Trophoblast cell (in vitro differentiated cells and primary cell): ENCODE data around the gene SCN2B.

Experiments
- DNase-seq, 2 donors: peaks; one replicate each; pipeline ENCODE4 v3.0.0-alpha.2; 2016
- H2AFZ ChIP-seq: 2 replicates; pipeline ENCODE4 v1.6.1; 2013; ENCODE audit warnings: low read length, moderate library complexity, mild to moderate bottlenecking; ENCODE audit not compliant: insufficient read depth, poor library complexity
- H2AK5ac ChIP-seq: 2 replicates; pipeline ENCODE4 v1.6.1; 2013; ENCODE audit warnings: mild to moderate bottlenecking, low read length
- H2BK120ac ChIP-seq: 2 replicates; pipeline ENCODE4 v1.6.1; 2013; ENCODE audit warnings: low read length, mild to moderate bottlenecking, moderate library complexity; ENCODE audit not compliant: insufficient read depth, poor library complexity
- H2BK12ac ChIP-seq: 2 replicates; pipeline ENCODE4 v1.6.1; 2013; ENCODE audit warnings: mild to moderate bottlenecking, low read length, moderate library complexity
- H2BK5ac ChIP-seq: 2 replicates; pipeline ENCODE4 v1.6.1; 2013; ENCODE audit warnings: low read length, low read depth, moderate library complexity, mild to moderate bottlenecking; ENCODE audit not compliant: poor library complexity
- H3K14ac ChIP-seq: 2 replicates; pipeline ENCODE4 v1.6.1; 2013; ENCODE audit warnings: mild to moderate bottlenecking, low read length
- H3K18ac ChIP-seq: 2 replicates; pipeline ENCODE4 v1.6.1; 2013; ENCODE audit warnings: mild to moderate bottlenecking, low read length
- H3K23ac ChIP-seq: 2 replicates; pipeline ENCODE4 v1.6.1; 2013; ENCODE audit warnings: low read length
- H3K27ac ChIP-seq: 2 replicates; pipeline ENCODE4 v1.5.1; 2013; ENCODE audit warnings: low read depth, mild to moderate bottlenecking, inconsistent platforms, low read length, moderate library complexity
- H3K27me3 ChIP-seq: 2 replicates; pipeline ENCODE4 v1.6.1; 2013; ENCODE audit warnings: inconsistent platforms, mild to moderate bottlenecking, low read length, moderate library complexity; ENCODE audit not compliant: insufficient read depth
- H3K36me3 ChIP-seq, 2 experiments: 1 replicate in 1 of 2; 2 replicates in 1 of 2; pipeline ENCODE4 v1.6.1; 2013; ENCODE audit warnings: low read length in 2 of 2, mild to moderate bottlenecking in 2 of 2, moderate library complexity in 1 of 2; ENCODE audit not compliant: insufficient read depth in 2 of 2, control insufficient read depth in 1 of 2
- H3K4ac ChIP-seq: 2 replicates; pipeline ENCODE4 v1.6.1; 2013; ENCODE audit warnings: low read depth, mild to moderate bottlenecking, low read length, moderate library complexity
- H3K4me1 ChIP-seq, 2 experiments: 1 replicate in 1 of 2; 2 replicates in 1 of 2; pipeline ENCODE4 v1.6.1; 2013; ENCODE audit warnings: low read length in 2 of 2, mild to moderate bottlenecking in 2 of 2, moderate library complexity in 1 of 2; ENCODE audit not compliant: insufficient read depth in 2 of 2, control insufficient read depth in 1 of 2
- H3K4me2 ChIP-seq: 2 replicates; pipeline ENCODE4 v1.6.1; 2013; ENCODE audit warnings: inconsistent platforms, mild to moderate bottlenecking, low read length, moderate library complexity
- H3K4me3 ChIP-seq: 2 replicates; pipeline ENCODE4 v1.5.1; 2013; ENCODE audit warnings: mild to moderate bottlenecking, low read depth, low read length, inconsistent platforms
- H3K79me1 ChIP-seq: one replicate; pipeline ENCODE4 v1.6.1; 2013; ENCODE audit warnings: low read length
- H3K79me2 ChIP-seq: 2 replicates; pipeline ENCODE4 v1.6.1; 2013; ENCODE audit warnings: low read length, mild to moderate bottlenecking; ENCODE audit not compliant: control insufficient read depth, insufficient read depth, poor library complexity
- H3K9ac ChIP-seq: 2 replicates; pipeline ENCODE4 v1.6.1; 2013; ENCODE audit warnings: mild to moderate bottlenecking, low read length
- H3K9me3 ChIP-seq: 2 replicates; pipeline ENCODE4 v1.6.1; 2013; ENCODE audit warnings: low read depth, mild to moderate bottlenecking, control low read depth, inconsistent platforms, low read length; ENCODE audit not compliant: insufficient read depth
- H4K12ac ChIP-seq: 2 replicates; pipeline ENCODE4 v1.6.1; 2013; ENCODE audit warnings: low read depth, mild to moderate bottlenecking, low read length, moderate library complexity
- H4K8ac ChIP-seq: 2 replicates; pipeline ENCODE4 v1.6.1; 2013; ENCODE audit warnings: low read depth, mild to moderate bottlenecking, low read length, moderate library complexity
- H4K91ac ChIP-seq: one replicate; pipeline ENCODE4 v1.6.1; 2013; ENCODE audit warnings: low read depth, mild to moderate bottlenecking, low read length, moderate library complexity
- WGBS: extraction: QIAGEN DNeasy Blood & Tissue Kit; methylation state at CpG from one replicate; pipeline ENCODE4 v1.1.7; 2013; ENCODE audit warnings: missing lambda C conversion rate; ENCODE audit not compliant: insufficient read length, insufficient coverage; ENCODE audit errors: extremely low coverage; 5-methylcytosine and 5-hydroxymethylcytosine counted together

SCN2B gene

GRCh38 chr11:118152020-118152551, 24.4 kb downstream of the SCN2B start:
- H2BK5ac ChIP-seq, result no peak overlapping the region
- H3K14ac ChIP-seq, result no peak overlapping the region
- H3K79me1 ChIP-seq, result no peaks in the 10 kb centered on the region
- H3K23ac ChIP-seq, result no peak overlapping the region
- no peak overlapping the region for H3K4me3 ChIP-seq
- H3K9ac ChIP-seq, result no peak overlapping the region
- no peak overlapping the region for H3K4ac ChIP-seq
- peak overlapping the region; percentile 86 for H3K4me2 ChIP-seq
- H3K27ac ChIP-seq, result no peak overlapping the region
- H2AK5ac ChIP-seq, result no peak overlapping the region
- peaks cover 5% of the 10 kb centered on the region in 2 experiments for H3K4me1 ChIP-seq
- H3K9me3 ChIP-seq, result peaks cover 15% of the 10 kb centered on the region
- peaks cover 67% of the 10 kb centered on the region for H3K27me3 ChIP-seq
- H4K12ac ChIP-seq, result no peak overlapping the region
- no peak overlapping the region for H2AFZ ChIP-seq
- no CpG with 5 or more reads among the region's 16 CpGs for WGBS
- no peak overlapping the region for H3K18ac ChIP-seq
- no peaks in the 10 kb centered on the region for H3K79me2 ChIP-seq
- no peak overlapping the region for H4K91ac ChIP-seq
- H4K8ac ChIP-seq, result no peak overlapping the region
- no peak for DNase-seq
- no peaks in the 10 kb centered on the region for H3K36me3 ChIP-seq
- no peak overlapping the region for H2BK12ac ChIP-seq
- no peak overlapping the region for H2BK120ac ChIP-seq

GRCh38 chr11:118151431-118151830, 25.0 kb downstream of the SCN2B start:
- no peak overlapping the region for H2BK5ac ChIP-seq
- peaks cover 5% of the 10 kb centered on the region in 2 experiments for H3K4me1 ChIP-seq
- H3K79me1 ChIP-seq, result no peaks in the 10 kb centered on the region
- H3K4me2 ChIP-seq, result no peak overlapping the region
- no peaks in the 10 kb centered on the region for H3K79me2 ChIP-seq
- no peak overlapping the region for H3K4ac ChIP-seq
- H3K9ac ChIP-seq, result no peak overlapping the region
- no peak overlapping the region for H2BK120ac ChIP-seq
- H2AFZ ChIP-seq, result no peak overlapping the region
- no peak overlapping the region for H2AK5ac ChIP-seq
- no peak overlapping the region for H4K12ac ChIP-seq
- H3K27me3 ChIP-seq, result peaks cover 63% of the 10 kb centered on the region
- H4K91ac ChIP-seq, result no peak overlapping the region
- H3K27ac ChIP-seq, result no peak overlapping the region
- no peak overlapping the region for H3K18ac ChIP-seq
- H3K4me3 ChIP-seq, result no peak overlapping the region
- peaks cover 11% of the 10 kb centered on the region for H3K9me3 ChIP-seq
- no peak overlapping the region for H2BK12ac ChIP-seq
- no CpG with 5 or more reads among the region's 5 CpGs for WGBS
- no peaks in the 10 kb centered on the region for H3K36me3 ChIP-seq
- H4K8ac ChIP-seq, result no peak overlapping the region
- no peak overlapping the region for H3K23ac ChIP-seq
- no peak overlapping the region for H3K14ac ChIP-seq
- DNase-seq, result no peak

- Histone ChIP-seq H3K14ac (no peak overlapping the region), H2BK12ac (no peak overlapping the region), H3K79me1 (no peaks in the 10 kb centered on the region), H2AFZ (no peak overlapping the region), H3K79me2 (no peaks in the 10 kb centered on the region), H3K27me3 (peaks cover 49% of the 10 kb centered on the region), H3K18ac (no peak overlapping the region), H3K4me3 (no peak overlapping the region), H3K4me2 (no peak overlapping the region), H4K91ac (no peak overlapping the region), H3K36me3 (no peaks in the 10 kb centered on the region), H3K23ac (no peak overlapping the region), H4K12ac (no peak overlapping the region), H3K27ac (no peak overlapping the region), H2AK5ac (no peak overlapping the region), H3K9me3 (peaks cover 9% of the 10 kb centered on the region), H2BK120ac (no peak overlapping the region), H2BK5ac (no peak overlapping the region), H3K9ac (no peak overlapping the region), H4K8ac (no peak overlapping the region), H3K4ac (no peak overlapping the region), H3K4me1 (peaks cover 5% of the 10 kb centered on the region in 2 experiments)
- DNase-seq, result no peak
- no CpG with 5 or more reads among the region's 1 CpG for WGBS
These were observed 26.9 kb downstream of the SCN2B start for GRCh38 chr11:118149493-118149892.

- Histone ChIP-seq H3K4me1 (peaks cover 5% of the 10 kb centered on the region in 2 experiments), H3K18ac (no peak overlapping the region), H2AFZ (no peak overlapping the region), H3K36me3 (no peaks in the 10 kb centered on the region), H3K79me1 (no peaks in the 10 kb centered on the region), H4K91ac (no peak overlapping the region), H2BK5ac (no peak overlapping the region), H3K4ac (no peak overlapping the region), H3K9me3 (peaks cover 5% of the 10 kb centered on the region), H2BK12ac (no peak overlapping the region), H2AK5ac (no peak overlapping the region), H2BK120ac (no peak overlapping the region), H3K14ac (no peak overlapping the region), H3K27me3 (peaks cover 43% of the 10 kb centered on the region), H3K4me3 (no peak overlapping the region), H4K12ac (no peak overlapping the region), H3K9ac (no peak overlapping the region), H3K79me2 (no peaks in the 10 kb centered on the region), H4K8ac (no peak overlapping the region), H3K23ac (no peak overlapping the region), H3K4me2 (no peak overlapping the region), H3K27ac (no peak overlapping the region)
- WGBS, result no CpG with 5 or more reads among the region's 2 CpGs
- no peak for DNase-seq
These were observed 27.6 kb downstream of the SCN2B start for GRCh38 chr11:118148856-118149255.
